PFSK-1 (cell line): ENCODE data around the gene COL18A1.

Source experiments
- FOXP2 ChIP-seq: optimal IDR thresholded peaks from 2 replicates; pipeline ENCODE3; 2011; ENCODE audit warnings: borderline replicate concordance, control low read depth, inconsistent platforms; ENCODE audit not compliant: insufficient read depth; ENCODE audit errors: extremely low read length, extremely low read depth
- POLR2AphosphoS5 ChIP-seq: IDR thresholded peaks from 2 replicates; pipeline ENCODE4 v1.6.1; 2012; ENCODE audit warnings: low read depth, mild to moderate bottlenecking, control low read depth, low read length, moderate library complexity
- REST ChIP-seq, 2 experiments: IDR thresholded peaks; 2 replicates each; pipeline versions ENCODE4 v1.6.1 to v1.8.0; 2011 to 2012; ENCODE audit warnings: low read depth in 2 of 2, low read length in 2 of 2, control low read depth in 1 of 2, inconsistent platforms in 1 of 2, mild to moderate bottlenecking in 1 of 2, moderate library complexity in 1 of 2; ENCODE audit not compliant: insufficient read depth in 1 of 2
- SIN3A ChIP-seq: IDR thresholded peaks from 2 replicates; pipeline ENCODE4 v1.6.1; 2012; ENCODE audit warnings: mild to moderate bottlenecking, low read length, moderate library complexity, borderline replicate concordance; ENCODE audit not compliant: insufficient read depth
- TAF1 ChIP-seq: IDR thresholded peaks from 2 replicates; pipeline ENCODE4 v1.6.1; 2012; ENCODE audit warnings: low read length, control low read depth, borderline replicate concordance; ENCODE audit not compliant: insufficient read depth

Gene COL18A1

GRCh38 chr21:45442276-45442675 lies 37.3 kb downstream of the COL18A1 start:
- TF ChIP-seq POLR2AphosphoS5, result no peak
- TF ChIP-seq TAF1, result no peak
- no peak for TF ChIP-seq FOXP2
- TF ChIP-seq REST (IDR thresholded peaks at IDR 0.05; ENCODE audit: insufficient read depth in 1 of 2, low read depth in 2 of 2, low read length in 2 of 2), result no peak
- TF ChIP-seq SIN3A, result no peak

- TF ChIP-seq REST (IDR thresholded peaks at IDR 0.05; ENCODE audit: insufficient read depth in 1 of 2, low read depth in 2 of 2, low read length in 2 of 2) (no peak), TAF1 (no peak), FOXP2 (no peak), SIN3A (no peak), POLR2AphosphoS5 (no peak)
Observed at GRCh38 chr21:45443595-45444181, 38.7 kb downstream of the COL18A1 start.

- TF ChIP-seq REST (IDR thresholded peaks at IDR 0.05; ENCODE audit: insufficient read depth in 1 of 2, low read depth in 2 of 2, low read length in 2 of 2), result no peak
- TF ChIP-seq TAF1, result no peak
- no peak for TF ChIP-seq POLR2AphosphoS5
- no peak for TF ChIP-seq SIN3A
- no peak for TF ChIP-seq FOXP2
Observed at GRCh38 chr21:45444385-45444784, 39.4 kb downstream of the COL18A1 start.

- TF ChIP-seq FOXP2 (no peak), POLR2AphosphoS5 (no peak), REST (IDR thresholded peaks at IDR 0.05; ENCODE audit: insufficient read depth in 1 of 2, low read depth in 2 of 2, low read length in 2 of 2) (no peak), TAF1 (no peak), SIN3A (no peak)
Observed at GRCh38 chr21:45445369-45445768, 40.4 kb downstream of the COL18A1 start.
